Activated T-helper 2 cell treated with anti-CD3 and anti-CD28 coated beads, Interferon-gamma antibody, Interleukin-2, Interleukin-4, amounts not matched to agents 10 μg/mL and 5 μg/mL and 100 μg/mL, durations not matched to agents 14 hours and 24 hours and 36 hours (primary cell): ENCODE results near the gene EIF2S3. TPM values are rescaled to one million over a fixed set of nuclear protein-coding genes. Genes with fewer than 3 reads are reported as not detected.
A peak's percentile ranks its signal among the peaks of the same experiment; 100 is the strongest.
"Not testable (repeated sequence)": the region's sequence is repeated elsewhere in the genome, so short reads cannot be mapped to it uniquely, and the experiment has no call there.

Experiments
- DNase-seq: peaks from one replicate; pipeline ENCODE4 v3.0.0; 2021; ENCODE audit warnings: low spot score
- H3K27ac Mint-ChIP-seq: one replicate; pipeline ENCODE4 v1.8.0; 2021; ENCODE audit warnings: mixed read lengths
- H3K27me3 Mint-ChIP-seq: one replicate; pipeline ENCODE4 v1.8.0; 2021; ENCODE audit warnings: low read depth, mixed read lengths
- H3K36me3 Mint-ChIP-seq: one replicate; pipeline ENCODE4 v1.8.0; 2021; ENCODE audit warnings: low read depth, mixed read lengths
- H3K4me1 Mint-ChIP-seq: one replicate; pipeline ENCODE4 v1.8.0; 2021; ENCODE audit warnings: low read depth, mixed read lengths
- H3K4me3 Mint-ChIP-seq: one replicate; pipeline ENCODE4 v1.8.0; 2021; ENCODE audit warnings: low read depth, mild to moderate bottlenecking, moderate library complexity, mixed read lengths
- H3K9me3 Mint-ChIP-seq: one replicate; pipeline ENCODE4 v1.8.0; 2021; ENCODE audit warnings: mixed read lengths
- intact Hi-C: fragments of 100-400 bp; cut with micrococcal nuclease; formaldehyde crosslinking; loops from one replicate; pipeline ENCODE4 v1.15.1; 2023
- total RNA-seq: library from RNA; stranded (reverse); gene quantifications from 2 replicates; pipeline ENCODE4 v1.2.3, GENCODE V29; 2022

EIF2S3 gene
- total RNA-seq, 1 donor from 2014 or later: 189 TPM

DNA sequence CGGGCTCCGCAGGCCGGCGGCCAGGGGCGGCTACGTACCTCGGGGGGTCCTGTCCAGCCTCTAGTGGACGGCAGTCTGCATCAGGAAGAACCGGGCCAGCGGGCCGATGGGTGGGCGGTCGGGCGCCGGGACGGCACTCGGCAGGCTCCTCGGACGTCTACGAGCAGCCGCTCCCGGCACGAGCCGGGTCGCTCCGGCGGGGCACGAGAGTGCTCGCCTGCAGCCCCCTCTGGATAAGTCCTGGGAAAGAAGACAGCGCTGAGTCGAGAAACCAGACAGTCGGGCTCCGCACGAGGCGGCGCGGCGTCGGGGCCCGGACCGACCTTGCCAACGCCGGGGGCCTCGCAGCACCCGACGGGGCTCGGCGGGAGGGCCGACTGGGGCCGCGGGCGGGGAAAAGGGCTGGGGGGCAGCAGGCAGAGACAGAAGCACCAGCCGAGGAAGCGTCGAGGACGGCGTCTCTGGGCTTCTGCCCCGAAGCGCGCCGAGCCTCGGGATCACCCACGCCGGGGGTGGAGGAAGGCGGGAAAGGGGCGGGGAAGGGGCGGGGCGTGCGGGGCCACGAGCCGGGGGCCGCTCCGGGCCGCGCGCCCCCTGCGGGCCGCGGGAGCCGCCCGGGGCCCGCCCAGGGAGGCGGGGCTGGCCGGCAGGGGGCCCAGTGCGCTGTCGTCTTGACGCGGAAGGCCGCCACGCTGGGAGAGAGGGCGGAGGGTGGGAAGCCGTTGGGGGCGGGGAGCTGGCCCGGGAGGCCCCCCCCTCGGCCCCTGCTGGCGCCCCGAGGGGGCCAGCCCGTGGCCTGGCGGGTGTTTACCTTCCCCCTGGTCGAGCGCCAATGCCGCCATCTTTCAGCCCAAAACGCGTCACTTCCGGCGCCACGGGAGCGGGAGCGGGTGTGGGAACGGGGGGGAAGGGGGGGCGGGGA lies 29.7 kb upstream of the EIF2S3 start:
- no peaks in the 10 kb centered on the region for H3K9me3 Mint-ChIP-seq
- peaks cover 3% of the 10 kb centered on the region for H3K27me3 Mint-ChIP-seq
- H3K4me3 Mint-ChIP-seq: peak overlapping the region; percentile 91
- H3K4me1 Mint-ChIP-seq: peaks cover 22% of the 10 kb centered on the region
- intact Hi-C loops: loop anchor here (1.0 to 10.0 kb wide), 6 partner anchors 11 to 360 kb away; partner anchors contain the start of genes ACOT9, EIF2S3 and PRDX4
- peaks cover 20% of the 10 kb centered on the region for H3K36me3 Mint-ChIP-seq
- H3K27ac Mint-ChIP-seq: peak overlapping the region; percentile 55
- DNase-seq: peak; percentile 76

DNA sequence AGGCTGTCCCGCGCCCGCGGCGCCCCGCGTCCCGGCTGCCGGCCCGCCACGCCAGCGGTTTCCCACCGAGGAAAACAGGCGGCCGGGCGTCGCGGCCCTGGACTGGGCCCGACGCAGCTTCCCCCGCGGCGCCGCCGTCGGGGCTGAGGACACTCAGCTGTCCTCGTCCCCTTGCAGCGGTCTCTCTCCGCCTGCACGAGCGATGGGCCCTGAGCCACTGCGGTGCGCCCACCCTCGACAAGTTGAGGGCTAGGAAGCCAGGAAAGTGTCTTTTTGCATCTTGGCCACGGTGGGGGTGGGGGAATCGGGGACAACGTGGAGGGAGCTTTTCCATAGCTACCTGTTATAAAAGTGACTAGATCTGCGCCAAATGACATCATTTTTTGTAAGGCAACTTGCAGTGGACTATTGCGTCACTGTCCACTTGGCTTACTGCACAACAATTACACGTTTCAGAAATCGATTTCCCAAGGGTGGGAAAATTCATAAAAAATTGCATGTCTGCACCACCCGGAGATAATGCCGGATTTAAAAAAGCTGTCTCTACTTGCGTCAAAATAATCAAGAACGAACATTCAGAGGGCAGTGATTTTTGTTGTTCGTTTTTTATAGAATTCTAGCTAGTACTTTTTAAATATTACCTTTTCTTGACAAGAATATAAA lies 28.9 kb upstream of the EIF2S3 start:
- H3K27ac Mint-ChIP-seq: peak overlapping the region; percentile 90
- peak overlapping the region; percentile 85 for H3K4me3 Mint-ChIP-seq
- H3K27me3 Mint-ChIP-seq: peaks cover 4% of the 10 kb centered on the region
- H3K36me3 Mint-ChIP-seq: peaks cover 18% of the 10 kb centered on the region
- peaks cover 17% of the 10 kb centered on the region for H3K4me1 Mint-ChIP-seq
- no peaks in the 10 kb centered on the region for H3K9me3 Mint-ChIP-seq
- no peak for DNase-seq
- intact Hi-C loops: loop anchor here (1.0 to 10.0 kb wide), 6 partner anchors 12 to 361 kb away; partner anchors contain the start of genes ACOT9, CXorf58, EIF2S3 and PRDX4

DNA sequence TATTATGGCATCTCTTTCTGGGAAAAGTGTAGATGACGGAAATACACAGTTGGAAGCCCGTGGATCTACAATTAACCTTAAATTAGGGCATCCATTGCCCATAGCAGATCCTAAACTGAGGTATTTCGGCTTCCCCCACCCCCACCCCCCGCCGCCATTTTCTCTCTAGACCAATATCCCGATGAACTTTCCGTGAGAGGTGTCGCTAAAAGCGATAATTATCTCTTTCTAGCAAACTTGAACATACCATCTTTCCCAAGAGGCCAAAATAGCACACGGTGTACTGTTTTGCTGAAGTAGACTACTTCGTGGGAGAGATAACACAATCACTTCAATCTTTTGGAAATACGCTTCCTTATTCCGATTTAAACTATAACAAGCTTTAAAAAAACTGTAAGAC lies 28.3 kb upstream of the EIF2S3 start:
- Mint-ChIP-seq H3K9me3 (no peaks in the 10 kb centered on the region), H3K4me3 (peak overlapping the region; percentile 85), H3K4me1 (peaks cover 12% of the 10 kb centered on the region), H3K27me3 (peaks cover 4% of the 10 kb centered on the region), H3K36me3 (peaks cover 14% of the 10 kb centered on the region), H3K27ac (peak overlapping the region; percentile 90)
- intact Hi-C loops: loop anchor here (1.0 to 10.0 kb wide), 4 partner anchors 74 to 362 kb away; partner anchors contain the start of genes ACOT9, CXorf58 and PRDX4
- no peak for DNase-seq

DNA sequence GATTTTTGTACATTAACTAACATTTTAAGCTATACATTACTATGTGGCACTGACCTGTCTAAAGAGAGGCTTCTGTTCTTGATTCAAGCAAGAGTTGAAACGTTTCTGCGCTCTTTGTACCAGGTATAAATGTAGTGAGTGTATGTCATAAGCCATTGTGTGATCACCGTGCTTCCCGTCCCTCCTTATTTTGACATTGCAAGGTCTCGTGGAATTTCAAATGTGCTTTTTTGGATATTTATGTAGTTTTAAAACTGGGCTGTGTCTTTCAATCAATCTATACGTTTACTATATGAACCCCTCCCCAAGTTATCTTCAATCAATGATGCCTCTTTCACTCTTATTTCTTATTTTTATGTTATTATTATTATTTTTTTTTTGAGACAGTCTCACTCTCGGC lies 27.7 kb upstream of the EIF2S3 start, which contains the start of gene KLHL15:
KLHL15 (minus strand) TSS at position 101 of the 400 bp plus-strand sequence. CDS start 20,493 bp downstream, outside the sequence.
- intact Hi-C loops: loop anchor here (5.0 to 10.0 kb wide), 3 partner anchors 75 to 362 kb away; partner anchors contain the start of genes ACOT9 and PRDX4
- DNase-seq: no peak
- Mint-ChIP-seq H3K27ac (peak within 1 kb of the TSS; percentile 90), H3K9me3 (no peaks in the 10 kb centered on the region), H3K4me3 (peak within 1 kb of the TSS; percentile 85), H3K4me1 (peaks cover 7% of the 10 kb centered on the region), H3K36me3 (peaks cover 9% of the 10 kb centered on the region), H3K27me3 (peaks cover 4% of the 10 kb centered on the region)

DNA sequence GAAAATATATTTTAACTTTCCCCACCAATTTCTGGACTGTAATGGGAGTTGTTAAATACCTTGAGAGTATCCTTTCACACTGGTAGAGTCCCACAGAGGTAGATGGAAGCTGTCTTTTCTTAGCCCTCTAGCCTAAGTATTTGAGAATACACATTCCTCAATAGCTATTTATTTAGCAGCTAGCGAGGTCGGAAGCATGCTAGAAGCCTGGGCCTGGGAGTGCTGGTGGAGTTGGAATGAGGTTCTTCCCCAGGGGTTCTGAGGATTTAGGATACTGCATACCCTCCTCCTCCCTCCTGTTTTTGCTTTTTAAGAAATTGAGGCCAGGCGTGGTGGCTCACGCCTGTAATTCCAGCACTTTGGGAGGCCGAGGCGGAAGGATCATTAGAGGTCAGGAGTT lies 26.8 kb upstream of the EIF2S3 start:
- no peak overlapping the region for H3K27ac Mint-ChIP-seq
- intact Hi-C loops: loop anchor here (5.0 to 10.0 kb wide), 3 partner anchors 76 to 363 kb away; partner anchors contain the start of genes ACOT9 and PRDX4
- H3K4me1 Mint-ChIP-seq: peaks cover 7% of the 10 kb centered on the region
- H3K27me3 Mint-ChIP-seq: peaks cover 4% of the 10 kb centered on the region
- H3K9me3 Mint-ChIP-seq: no peaks in the 10 kb centered on the region
- no peak overlapping the region for H3K4me3 Mint-ChIP-seq
- peaks cover 8% of the 10 kb centered on the region for H3K36me3 Mint-ChIP-seq
- no peak for DNase-seq

DNA sequence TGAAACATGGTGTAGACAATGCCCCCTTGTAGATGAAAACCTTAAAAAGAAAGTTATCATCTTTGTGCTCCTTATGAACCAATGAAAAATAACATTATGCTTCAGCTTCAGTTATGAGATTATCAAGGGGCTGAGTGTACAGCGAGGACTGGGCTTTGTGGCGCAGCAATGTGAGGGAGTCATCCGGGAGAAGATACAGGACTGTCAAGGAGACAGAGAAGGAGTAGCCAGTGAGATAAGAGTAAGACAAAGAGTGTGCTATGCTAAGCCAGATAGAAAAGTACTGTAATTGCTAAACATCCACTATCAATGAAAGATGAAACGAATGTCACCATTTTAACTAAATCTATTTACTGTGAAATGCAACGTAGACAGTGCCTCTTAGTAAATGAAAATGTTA lies 24.2 kb upstream of the EIF2S3 start:
- Mint-ChIP-seq H3K4me1 (peaks cover 4% of the 10 kb centered on the region), H3K27ac (no peak overlapping the region), H3K36me3 (no peaks in the 10 kb centered on the region), H3K27me3 (peaks cover 4% of the 10 kb centered on the region), H3K9me3 (no peaks in the 10 kb centered on the region), H3K4me3 (no peak overlapping the region)
- no peak for DNase-seq
- intact Hi-C loops: no loop called here

DNA sequence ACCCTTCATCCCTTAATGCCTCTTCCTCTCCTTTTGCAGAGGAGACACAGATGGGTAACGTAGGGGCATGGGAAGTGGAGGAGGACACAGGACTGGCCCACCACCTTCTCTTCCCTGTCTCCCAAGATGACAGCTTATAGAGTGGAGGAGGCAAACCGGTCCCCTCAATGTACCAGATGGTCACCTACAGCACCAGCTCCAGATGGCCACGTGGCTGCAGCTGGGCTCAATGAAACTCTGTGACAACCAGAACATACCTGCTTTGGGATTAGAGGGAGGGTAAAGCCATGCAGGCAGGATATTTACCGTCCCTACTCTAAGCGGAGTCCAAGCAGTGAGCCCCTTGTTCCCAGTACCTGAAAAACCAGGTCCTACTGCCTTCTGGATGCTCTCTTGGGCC lies 20.3 kb upstream of the EIF2S3 start:
- H3K36me3 Mint-ChIP-seq: no peaks in the 10 kb centered on the region
- H3K4me3 Mint-ChIP-seq: no peak overlapping the region
- no peak for DNase-seq
- H3K27me3 Mint-ChIP-seq: peaks cover 4% of the 10 kb centered on the region
- no peaks in the 10 kb centered on the region for H3K9me3 Mint-ChIP-seq
- H3K4me1 Mint-ChIP-seq: no peaks in the 10 kb centered on the region
- H3K27ac Mint-ChIP-seq: no peak overlapping the region
- intact Hi-C loops: no loop called here

DNA sequence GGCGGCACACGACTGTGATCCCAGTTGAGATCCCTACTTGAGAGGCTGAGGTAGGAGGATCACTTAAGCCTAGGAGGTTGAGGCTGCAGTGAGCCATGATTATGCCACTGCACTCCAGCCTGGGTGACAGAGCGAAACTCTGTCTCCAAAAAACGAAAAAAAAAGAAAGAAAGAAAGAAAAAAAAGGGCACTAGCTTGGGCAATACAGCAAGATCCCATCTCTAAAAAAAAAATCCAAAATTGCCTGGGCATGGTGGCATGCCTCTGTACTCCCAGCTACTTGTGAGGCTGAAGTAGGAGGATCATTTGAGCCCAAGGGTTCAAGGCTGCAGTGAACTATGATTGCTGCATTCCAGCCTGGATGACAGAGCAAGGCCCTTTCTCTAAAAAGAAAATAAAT lies 17.0 kb upstream of the EIF2S3 start:
- Mint-ChIP-seq H3K9me3 (no peaks in the 10 kb centered on the region), H3K4me1 (no peaks in the 10 kb centered on the region), H3K27me3 (no peaks in the 10 kb centered on the region), H3K4me3 (no peak overlapping the region), H3K36me3 (no peaks in the 10 kb centered on the region), H3K27ac (no peak overlapping the region)
- intact Hi-C loops: no loop called here
- DNase-seq: no peak

DNA sequence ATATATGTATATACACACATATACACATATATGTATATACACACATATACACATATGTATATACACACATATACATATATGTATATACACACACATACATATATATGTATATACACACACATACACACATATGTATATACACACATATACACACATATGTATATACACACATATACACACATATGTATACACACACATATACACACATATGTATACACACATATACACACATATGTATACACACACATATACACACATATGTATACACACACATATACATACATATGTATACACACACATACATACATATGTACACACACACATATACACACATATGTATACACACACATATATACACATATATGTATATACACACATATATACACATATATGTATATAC lies 8.7 kb upstream of the EIF2S3 start:
- intact Hi-C loops, H3K27me3 Mint-ChIP-seq, H3K36me3 Mint-ChIP-seq, H3K4me3 Mint-ChIP-seq, H3K9me3 Mint-ChIP-seq, H3K27ac Mint-ChIP-seq, DNase-seq, H3K4me1 Mint-ChIP-seq: not testable (repeated sequence)

DNA sequence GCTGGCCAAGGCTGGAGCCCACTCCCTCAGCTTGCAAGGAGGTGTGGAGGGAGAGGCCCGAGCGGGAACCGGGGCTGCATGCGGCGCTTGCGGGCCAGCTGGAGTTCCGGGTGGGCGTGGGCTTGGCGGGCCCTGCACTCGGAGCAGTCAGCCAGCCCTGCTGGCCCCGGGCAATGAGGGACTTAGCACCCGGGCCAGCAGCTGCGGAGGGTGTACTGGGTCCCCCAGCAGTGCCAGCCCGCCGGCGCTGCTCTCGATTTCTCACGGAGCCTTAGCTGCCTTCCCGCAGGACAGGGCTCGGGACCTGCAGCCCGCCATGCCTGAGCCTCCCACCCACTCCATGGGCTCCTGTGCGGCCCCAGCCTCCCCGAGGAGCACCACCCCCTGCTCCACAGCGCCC lies 5.1 kb upstream of the EIF2S3 start:
- H3K27ac Mint-ChIP-seq, H3K27me3 Mint-ChIP-seq, H3K9me3 Mint-ChIP-seq, DNase-seq, H3K4me3 Mint-ChIP-seq, H3K4me1 Mint-ChIP-seq, H3K36me3 Mint-ChIP-seq: not testable (repeated sequence)
- intact Hi-C loops: loop anchor here (5.0 kb wide), 2 partner anchors 37 to 307 kb away; partner anchors contain the start of gene ACOT9

DNA sequence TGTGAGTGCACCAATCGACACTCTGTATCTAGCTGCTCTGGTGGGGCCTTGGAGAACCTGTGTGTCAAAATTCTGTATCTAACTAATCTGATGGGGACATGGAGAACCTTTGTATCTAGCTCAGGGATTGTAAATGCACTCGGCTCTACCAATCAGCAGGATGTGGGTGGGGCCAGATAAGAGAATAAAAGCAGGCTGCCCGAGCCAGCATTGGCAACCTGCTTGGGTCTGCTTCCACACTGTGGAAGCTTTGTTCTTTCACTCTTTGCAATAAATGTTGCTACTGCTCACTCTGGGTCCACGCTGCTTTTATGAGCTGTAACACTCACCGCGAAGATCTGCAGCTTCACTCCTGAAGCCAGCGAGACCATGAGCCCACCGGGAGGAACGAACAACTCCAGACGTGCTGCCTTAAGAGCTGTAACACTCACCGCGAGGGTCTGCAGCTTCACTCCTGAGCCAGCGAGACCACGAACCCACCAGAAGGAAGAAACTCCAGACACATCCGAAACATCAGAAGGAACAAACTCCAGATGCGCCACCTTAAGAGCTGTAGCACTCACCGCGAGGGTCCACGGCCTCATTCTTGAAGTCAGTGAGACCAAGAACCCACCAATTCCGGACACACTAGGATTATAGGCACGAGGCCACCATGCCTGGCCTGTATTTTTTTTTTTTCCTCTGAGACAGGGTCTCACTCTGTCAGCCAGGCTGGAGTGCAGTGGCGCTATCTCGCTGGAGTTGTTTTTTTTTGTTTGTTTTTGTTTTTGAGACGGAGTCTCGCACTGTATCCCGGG lies 4.0 kb upstream of the EIF2S3 start:
- H3K4me3 Mint-ChIP-seq: peak overlapping the region; percentile 56
- H3K36me3 Mint-ChIP-seq, H3K4me1 Mint-ChIP-seq, H3K27me3 Mint-ChIP-seq, H3K9me3 Mint-ChIP-seq, DNase-seq, H3K27ac Mint-ChIP-seq: not testable (repeated sequence)
- intact Hi-C loops: loop anchor here (5.0 kb wide), 2 partner anchors 38 to 308 kb away; partner anchors contain the start of gene ACOT9

DNA sequence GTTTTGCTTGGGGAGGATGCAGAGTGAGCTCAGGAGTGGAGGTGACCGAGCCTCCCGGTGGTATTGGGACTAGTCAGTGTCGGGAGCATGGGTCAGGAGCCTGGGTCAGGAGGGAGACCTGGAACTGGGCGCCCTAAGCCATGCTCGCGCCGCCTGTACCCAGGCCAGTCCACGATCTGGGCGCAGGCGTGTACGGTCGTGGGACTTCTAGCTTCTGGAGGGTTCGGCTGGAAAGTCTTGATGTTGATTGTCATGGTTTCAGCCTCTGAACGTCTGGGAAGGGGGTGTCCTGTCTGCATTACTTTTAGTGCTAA lies 244 bp downstream of the EIF2S3 start:
- Mint-ChIP-seq H3K36me3 (peaks cover 24% of the 10 kb centered on the region), H3K27ac (peak overlapping the region; percentile 99), H3K27me3 (no peaks in the 10 kb centered on the region), H3K4me3 (no peak overlapping the region), H3K9me3 (no peaks in the 10 kb centered on the region), H3K4me1 (peaks cover 5% of the 10 kb centered on the region)
- DNase-seq: no peak
- intact Hi-C loops: loop anchor here (2.0 kb wide), 2 partner anchors 26 to 272 kb away; partner anchors contain the start of gene SAT1
